ENCODE results near the gene ADAM22.

Gene ADAM22

DNA sequence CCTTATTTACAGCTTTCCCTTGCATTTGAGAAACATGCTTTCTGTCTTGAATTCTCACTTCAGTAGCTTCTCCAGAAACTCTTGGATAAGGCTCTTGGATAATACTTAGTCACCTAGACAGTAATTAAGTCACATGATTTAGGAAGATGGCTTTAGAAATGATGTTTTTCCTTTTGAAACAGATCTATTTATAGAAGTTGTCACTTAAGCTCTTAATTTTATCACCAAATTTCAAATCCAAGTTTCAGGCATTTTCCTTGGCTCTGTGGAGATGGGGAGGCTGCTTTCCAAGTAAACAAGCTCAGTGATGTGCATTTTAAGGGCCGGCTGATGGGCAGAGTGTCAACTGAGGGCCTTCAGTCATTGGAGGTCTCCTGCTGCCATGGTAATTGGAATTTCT lies 155.5 kb downstream of the ADAM22 start:
- Mint-ChIP-seq H3K9me3 (no peaks in the 10 kb centered on the region), H3K4me3 (no peak overlapping the region), H3K27me3 (no peaks in the 10 kb centered on the region), H3K4me1 (no peaks in the 10 kb centered on the region), H3K36me3 (no peaks in the 10 kb centered on the region), H3K27ac (no peak overlapping the region)
- DNase-seq, result no peak
- no peak for ATAC-seq (replicated peaks)

DNA sequence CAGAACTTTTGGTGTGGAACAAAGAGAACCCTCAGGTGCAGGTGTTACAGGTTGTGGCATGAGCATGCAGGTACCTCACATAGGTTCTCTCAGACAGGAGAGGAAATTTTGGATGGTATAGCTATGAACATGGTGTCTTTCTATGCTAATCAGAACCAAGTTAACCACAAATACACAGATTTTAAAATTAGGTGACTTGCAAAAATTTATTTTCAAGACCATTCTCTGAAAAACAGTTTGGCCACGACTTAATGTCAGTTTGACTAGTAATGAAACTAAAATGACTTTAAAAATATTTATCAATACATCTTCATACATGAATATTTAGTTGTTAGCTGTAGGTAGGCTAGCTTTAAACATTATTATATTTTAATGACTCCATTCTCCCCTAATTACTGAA lies 156.2 kb downstream of the ADAM22 start:
- ATAC-seq (replicated peaks), result no peak
- H3K27ac Mint-ChIP-seq, result no peak overlapping the region
- no peak overlapping the region for H3K4me3 Mint-ChIP-seq

DNA sequence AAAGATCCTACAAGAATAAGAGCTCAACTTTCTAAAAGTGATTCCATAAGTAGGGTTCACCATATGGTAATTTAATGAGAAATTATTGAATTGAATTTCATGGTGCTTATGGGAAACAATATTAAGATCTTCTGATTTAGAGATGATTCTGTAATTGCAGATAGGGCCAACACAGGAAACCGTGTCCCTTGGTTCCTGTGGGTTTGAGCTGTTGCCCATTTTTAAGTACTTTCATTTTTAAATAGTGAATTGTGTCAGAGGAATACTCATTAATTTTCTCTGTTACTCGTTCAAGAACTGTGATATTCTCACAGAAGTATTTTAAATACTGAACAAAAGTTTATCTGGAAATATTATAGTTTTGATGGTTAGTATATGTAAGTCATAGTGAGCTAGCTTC lies 156.6 kb downstream of the ADAM22 start:
- no peak overlapping the region for H3K27ac Mint-ChIP-seq
- no peaks in the 10 kb centered on the region for H3K36me3 Mint-ChIP-seq
- H3K4me3 Mint-ChIP-seq, result no peak overlapping the region
- H3K4me1 Mint-ChIP-seq, result no peaks in the 10 kb centered on the region
- H3K27me3 Mint-ChIP-seq, result no peaks in the 10 kb centered on the region
- ATAC-seq (replicated peaks), result no peak
- H3K9me3 Mint-ChIP-seq, result no peaks in the 10 kb centered on the region
- DNase-seq, result no peak

More for the DNA sequence above, 156.2 kb downstream of the ADAM22 start:
- Mint-ChIP-seq H3K36me3 (no peaks in the 10 kb centered on the region), H3K4me1 (no peaks in the 10 kb centered on the region), H3K27me3 (no peaks in the 10 kb centered on the region), H3K9me3 (no peaks in the 10 kb centered on the region)
- no peak for DNase-seq

DNA sequence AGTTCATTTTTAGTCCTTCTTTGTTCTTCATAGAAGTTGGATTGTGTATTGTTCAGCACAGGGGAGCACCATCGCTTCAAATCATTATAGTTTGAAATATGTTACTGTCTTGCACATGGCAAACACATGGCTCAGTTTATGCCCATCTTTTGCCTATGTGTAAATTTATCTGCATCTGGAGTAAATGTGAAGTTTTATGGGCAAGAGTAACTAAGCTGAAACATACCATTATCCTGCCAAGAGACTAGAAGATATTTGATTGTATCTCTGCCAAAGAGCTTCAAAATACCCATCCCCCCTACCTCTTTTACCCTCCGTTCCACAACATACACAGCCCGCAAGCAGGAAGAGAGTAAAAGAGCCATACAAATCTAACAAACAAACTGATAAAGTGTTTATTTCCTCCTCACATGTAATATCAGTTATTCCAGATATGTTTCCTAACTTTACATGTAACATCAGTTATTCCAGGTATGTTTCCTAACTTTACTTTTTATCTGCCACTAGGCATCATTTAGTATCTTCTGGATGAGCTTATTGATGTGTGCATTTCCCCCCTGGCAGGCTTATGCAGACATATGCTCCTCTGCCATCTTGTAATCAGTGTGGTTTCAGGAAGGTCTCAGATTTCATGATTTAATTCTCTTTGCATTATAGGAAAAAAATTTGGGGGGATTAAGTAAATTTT lies 158.1 kb downstream of the ADAM22 start:
- H3K4me3 Mint-ChIP-seq, result no peak overlapping the region
- DNase-seq, result no peak
- H3K27ac Mint-ChIP-seq, result no peak overlapping the region
- H3K4me1 Mint-ChIP-seq, result no peaks in the 10 kb centered on the region
- no peaks in the 10 kb centered on the region for H3K36me3 Mint-ChIP-seq
- H3K27me3 Mint-ChIP-seq, result no peaks in the 10 kb centered on the region
- ATAC-seq (replicated peaks), result no peak
- H3K9me3 Mint-ChIP-seq, result no peaks in the 10 kb centered on the region

DNA sequence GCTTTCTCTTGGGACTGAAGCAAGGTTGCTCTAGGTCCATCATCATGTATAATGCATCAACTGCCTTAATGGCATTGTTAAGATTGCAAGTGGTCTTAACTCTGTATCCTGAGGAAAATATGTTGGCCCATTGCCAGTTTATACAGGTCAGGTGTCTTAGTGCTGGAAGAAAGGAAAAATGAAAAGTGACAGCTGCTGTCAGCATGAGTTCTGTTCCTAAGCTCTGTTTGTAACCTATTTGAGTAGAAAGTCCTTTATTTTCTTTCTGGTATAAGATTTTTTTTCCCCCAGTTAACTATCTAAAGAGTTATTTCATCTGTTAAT lies 158.6 kb downstream of the ADAM22 start:
- Mint-ChIP-seq H3K27ac (no peak overlapping the region), H3K9me3 (no peaks in the 10 kb centered on the region), H3K4me3 (no peak overlapping the region), H3K27me3 (no peaks in the 10 kb centered on the region), H3K4me1 (no peaks in the 10 kb centered on the region), H3K36me3 (no peaks in the 10 kb centered on the region)
- no peak for DNase-seq
- ATAC-seq (replicated peaks), result no peak

DNA sequence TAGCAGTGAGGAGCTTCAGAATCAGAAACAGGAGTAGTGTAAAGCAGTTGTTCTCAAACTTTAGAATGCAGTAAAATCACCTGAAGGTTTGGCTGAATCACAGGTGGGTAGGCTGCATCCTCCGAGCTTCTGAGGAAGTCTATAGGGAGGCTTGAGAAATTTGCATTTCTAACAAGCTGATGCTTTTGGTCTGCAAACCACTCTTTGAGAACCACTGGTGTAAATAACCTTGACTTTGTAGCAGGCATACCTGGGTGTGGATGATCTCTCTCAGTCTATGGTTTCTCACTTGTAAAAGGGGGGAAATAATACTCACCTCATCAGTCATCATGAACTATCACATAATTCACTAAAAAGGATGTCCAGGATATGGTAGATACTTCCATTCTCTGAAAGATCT lies 167.7 kb downstream of the ADAM22 start:
- H3K4me3 Mint-ChIP-seq, result no peak overlapping the region
- no peaks in the 10 kb centered on the region for H3K27me3 Mint-ChIP-seq
- H3K27ac Mint-ChIP-seq, result no peak overlapping the region
- no peaks in the 10 kb centered on the region for H3K4me1 Mint-ChIP-seq
- no peaks in the 10 kb centered on the region for H3K9me3 Mint-ChIP-seq
- ATAC-seq (replicated peaks) (no peak), DNase-seq (no peak)
- H3K36me3 Mint-ChIP-seq, result no peaks in the 10 kb centered on the region

DNA sequence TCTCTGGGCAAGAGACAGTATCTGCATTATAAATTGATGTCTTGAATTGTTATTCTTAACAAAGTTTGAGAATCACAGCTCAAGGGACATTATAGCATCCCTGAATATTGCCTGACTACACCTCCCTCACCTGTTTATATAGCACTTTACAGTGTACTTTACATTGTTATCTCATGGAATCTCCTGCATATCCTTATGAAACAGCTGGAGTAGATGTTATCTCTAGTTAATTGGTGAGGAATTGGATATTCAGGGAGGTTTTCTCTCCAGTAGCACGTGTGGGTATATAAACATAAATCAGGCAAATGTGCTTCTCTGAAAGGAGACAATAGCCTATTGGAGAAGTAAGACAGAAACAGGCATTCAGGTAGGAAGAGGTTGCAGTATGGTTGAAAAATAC lies 168.6 kb downstream of the ADAM22 start:
- no peak for DNase-seq
- Mint-ChIP-seq H3K36me3 (no peaks in the 10 kb centered on the region), H3K4me3 (no peak overlapping the region), H3K9me3 (no peaks in the 10 kb centered on the region), H3K27ac (no peak overlapping the region), H3K27me3 (no peaks in the 10 kb centered on the region), H3K4me1 (no peaks in the 10 kb centered on the region)
- ATAC-seq (replicated peaks), result no peak

DNA sequence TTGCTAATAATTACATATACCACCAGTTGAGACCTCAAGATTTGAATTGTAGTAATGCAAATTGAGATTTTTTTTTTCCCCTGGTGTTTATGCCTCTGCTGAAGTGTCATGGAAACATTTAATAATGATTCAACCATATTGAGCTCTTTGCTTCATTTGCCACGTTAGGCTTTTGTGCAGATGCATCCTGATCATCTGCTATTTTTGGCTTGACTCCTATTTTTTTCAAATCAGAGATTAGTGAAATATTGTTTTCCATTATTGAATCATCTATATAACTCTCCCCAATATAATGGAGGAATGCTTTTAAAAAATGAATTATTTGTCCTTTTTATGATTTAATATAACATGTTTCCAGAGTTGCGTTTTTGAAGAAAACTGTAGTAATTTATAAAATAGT lies 170.7 kb downstream of the ADAM22 start:
- ATAC-seq (replicated peaks), result no peak
- Mint-ChIP-seq H3K36me3 (no peaks in the 10 kb centered on the region), H3K4me1 (no peaks in the 10 kb centered on the region), H3K27ac (no peak overlapping the region), H3K9me3 (no peaks in the 10 kb centered on the region), H3K4me3 (no peak overlapping the region), H3K27me3 (no peaks in the 10 kb centered on the region)
- DNase-seq, result no peak

DNA sequence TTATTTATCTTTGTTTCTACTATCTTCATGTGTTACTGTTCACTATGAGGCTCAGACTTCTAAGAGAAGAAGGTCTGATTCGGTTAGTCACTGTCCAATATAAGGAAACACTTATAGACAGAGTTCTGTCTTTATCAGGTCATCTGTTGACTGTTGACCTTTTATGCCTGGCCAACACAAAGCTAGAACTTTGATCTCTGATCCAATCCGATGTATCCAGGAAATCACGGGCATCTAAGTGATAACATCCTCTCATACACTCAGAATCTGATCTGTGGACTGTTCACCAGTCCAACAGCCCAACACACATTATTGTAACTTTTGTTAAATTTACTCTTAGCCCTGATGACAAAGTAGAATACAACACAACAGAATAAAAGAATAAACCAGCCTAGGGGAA lies 171.2 kb downstream of the ADAM22 start:
- H3K36me3 Mint-ChIP-seq, result no peaks in the 10 kb centered on the region

DNA sequence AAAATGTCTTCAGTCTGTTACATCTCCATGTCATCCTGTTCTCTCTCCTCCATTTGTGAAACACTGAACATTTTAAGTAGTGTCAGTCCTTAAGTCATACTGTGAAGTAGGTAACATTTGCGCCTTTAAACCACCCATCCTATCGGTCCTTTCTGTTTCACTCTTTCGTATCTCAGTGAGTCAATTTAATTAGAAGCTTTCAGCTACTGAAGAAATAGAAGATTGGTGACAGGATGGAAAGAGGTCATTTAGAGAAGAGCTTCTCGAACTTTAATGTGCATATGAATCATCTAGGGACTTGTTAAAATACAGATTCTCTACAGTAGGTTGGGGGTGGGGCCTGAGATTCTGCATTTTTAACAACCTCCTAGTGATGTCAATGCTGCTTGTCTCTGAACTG lies 172.4 kb downstream of the ADAM22 start:
- ATAC-seq (replicated peaks), result no peak
- no peaks in the 10 kb centered on the region for H3K4me1 Mint-ChIP-seq
- H3K27ac Mint-ChIP-seq, result no peak overlapping the region
- H3K4me3 Mint-ChIP-seq, result no peak overlapping the region
- no peak for DNase-seq
- no peaks in the 10 kb centered on the region for H3K36me3 Mint-ChIP-seq
- no peaks in the 10 kb centered on the region for H3K9me3 Mint-ChIP-seq
- no peaks in the 10 kb centered on the region for H3K27me3 Mint-ChIP-seq

More for the DNA sequence above, 171.2 kb downstream of the ADAM22 start:
- no peaks in the 10 kb centered on the region for H3K4me1 Mint-ChIP-seq
- no peaks in the 10 kb centered on the region for H3K9me3 Mint-ChIP-seq
- H3K27me3 Mint-ChIP-seq, result no peaks in the 10 kb centered on the region
- H3K4me3 Mint-ChIP-seq, result no peak overlapping the region
- no peak for ATAC-seq (replicated peaks)
- DNase-seq, result no peak
- H3K27ac Mint-ChIP-seq, result no peak overlapping the region

DNA sequence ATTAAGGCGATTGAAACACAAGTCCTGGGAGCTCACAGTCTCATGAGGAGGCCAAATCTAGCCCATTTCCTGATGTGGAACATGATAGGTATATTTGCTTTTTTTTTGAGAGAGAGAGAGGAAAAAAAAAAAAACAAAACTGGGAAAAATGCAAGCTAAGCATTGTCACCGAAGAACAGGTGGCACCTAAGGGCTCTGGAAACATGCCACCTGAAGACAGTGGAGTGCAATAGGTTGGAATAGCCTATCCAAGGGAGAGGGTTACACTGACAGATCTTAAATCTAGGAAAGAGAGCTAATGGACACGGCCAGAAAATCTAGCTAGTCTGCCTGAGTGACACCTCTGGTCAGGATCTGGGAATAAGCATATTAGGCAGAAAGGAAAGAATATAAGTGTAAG lies 175.6 kb downstream of the ADAM22 start:
- Mint-ChIP-seq H3K27ac (no peak overlapping the region), H3K27me3 (no peaks in the 10 kb centered on the region), H3K36me3 (no peaks in the 10 kb centered on the region), H3K9me3 (no peaks in the 10 kb centered on the region), H3K4me1 (no peaks in the 10 kb centered on the region), H3K4me3 (no peak overlapping the region)
- ATAC-seq (replicated peaks) (no peak), DNase-seq (no peak)

DNA sequence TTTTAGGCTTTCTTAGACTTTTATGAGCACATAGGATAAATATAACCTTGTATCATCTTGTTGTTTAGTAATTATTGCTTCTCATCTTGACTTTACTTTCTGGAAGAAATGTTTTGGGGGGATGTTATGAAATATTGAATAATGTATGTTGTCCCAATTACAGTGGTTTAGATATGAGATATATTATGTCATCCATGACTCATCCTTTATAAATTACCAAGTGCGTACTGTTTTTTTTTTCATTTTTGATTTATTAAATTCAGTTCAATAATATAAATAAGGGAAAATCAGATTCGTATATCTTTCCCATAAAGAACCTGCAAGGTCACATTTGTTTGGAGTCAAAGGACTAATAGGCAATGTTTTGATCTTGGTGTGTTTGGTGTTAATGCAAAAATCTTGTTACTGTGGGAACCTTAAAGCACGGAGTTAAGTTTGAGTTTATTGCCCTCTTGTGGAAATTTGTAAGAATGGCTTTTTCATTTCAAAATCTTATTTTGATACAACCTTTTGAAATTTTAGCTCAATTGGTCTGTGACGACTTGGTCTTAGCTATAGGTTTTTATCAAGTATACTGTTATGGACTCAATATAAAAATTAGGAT lies 177.2 kb downstream of the ADAM22 start:
- ATAC-seq (replicated peaks), result peak; percentile 44 to 51
- H3K27ac Mint-ChIP-seq, result no peak overlapping the region
- DNase-seq, result no peak
- H3K27me3 Mint-ChIP-seq, result no peaks in the 10 kb centered on the region
- no peaks in the 10 kb centered on the region for H3K9me3 Mint-ChIP-seq
- H3K4me3 Mint-ChIP-seq, result no peak overlapping the region
- no peaks in the 10 kb centered on the region for H3K4me1 Mint-ChIP-seq
- no peaks in the 10 kb centered on the region for H3K36me3 Mint-ChIP-seq

DNA sequence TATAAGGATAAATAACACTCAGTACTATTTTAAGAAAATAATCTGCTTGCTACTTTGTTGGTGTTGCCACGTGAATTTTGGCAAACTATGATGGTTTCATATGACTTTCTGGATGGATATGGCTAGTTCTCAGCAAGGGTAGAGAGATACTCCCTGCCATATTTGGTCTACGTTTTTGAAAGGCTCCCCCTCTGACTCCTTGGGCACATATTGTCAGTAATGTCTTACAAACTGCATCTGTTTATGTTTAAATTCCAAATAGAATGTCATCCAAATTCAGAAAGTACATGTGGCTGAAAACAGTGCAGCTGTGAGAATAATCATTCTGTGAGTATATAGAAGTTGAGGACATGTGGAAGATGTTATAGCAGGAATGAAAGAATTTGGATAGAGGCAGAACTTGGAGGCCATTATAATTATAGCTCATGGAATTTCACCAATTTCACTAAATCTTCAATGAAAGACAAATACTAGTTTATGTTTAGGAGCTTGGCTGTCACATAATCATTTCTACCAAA lies 178.0 kb downstream of the ADAM22 start:
- DNase-seq (no peak), ATAC-seq (replicated peaks) (no peak)
- no peak overlapping the region for H3K27ac Mint-ChIP-seq
- H3K27me3 Mint-ChIP-seq, result no peaks in the 10 kb centered on the region
- H3K36me3 Mint-ChIP-seq, result no peaks in the 10 kb centered on the region
- no peaks in the 10 kb centered on the region for H3K4me1 Mint-ChIP-seq
- no peaks in the 10 kb centered on the region for H3K9me3 Mint-ChIP-seq
- no peak overlapping the region for H3K4me3 Mint-ChIP-seq

DNA sequence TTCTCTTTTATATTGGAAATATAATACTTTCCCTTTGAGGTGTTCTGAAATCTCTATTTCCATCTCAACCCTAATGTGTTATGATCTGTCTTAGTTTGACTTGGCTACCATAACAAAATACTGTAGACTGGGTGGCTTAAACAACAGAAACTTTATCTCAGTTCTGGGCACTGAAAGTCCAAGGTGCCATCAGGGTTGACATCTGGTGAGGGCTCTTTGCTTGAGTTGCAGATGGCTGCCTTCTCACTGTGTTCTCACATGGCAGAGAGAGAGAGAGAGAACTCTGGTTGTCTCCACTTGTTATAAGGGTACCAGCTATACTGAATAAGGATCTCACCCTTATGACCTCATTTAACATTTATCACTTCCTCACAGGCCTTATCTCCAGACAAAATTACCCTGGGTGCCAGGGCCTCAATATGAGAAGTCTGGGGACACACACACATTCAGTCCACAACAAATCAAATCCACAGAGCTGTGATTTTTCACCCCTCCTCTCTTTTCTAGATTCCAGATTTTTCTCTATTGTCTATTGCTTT lies 181.3 kb downstream of the ADAM22 start:
- Mint-ChIP-seq H3K4me1 (no peaks in the 10 kb centered on the region), H3K27ac (no peak overlapping the region), H3K27me3 (no peaks in the 10 kb centered on the region), H3K9me3 (no peaks in the 10 kb centered on the region), H3K4me3 (no peak overlapping the region), H3K36me3 (no peaks in the 10 kb centered on the region)
- DNase-seq (no peak), ATAC-seq (replicated peaks) (peak; percentile 57 to 64)

DNA sequence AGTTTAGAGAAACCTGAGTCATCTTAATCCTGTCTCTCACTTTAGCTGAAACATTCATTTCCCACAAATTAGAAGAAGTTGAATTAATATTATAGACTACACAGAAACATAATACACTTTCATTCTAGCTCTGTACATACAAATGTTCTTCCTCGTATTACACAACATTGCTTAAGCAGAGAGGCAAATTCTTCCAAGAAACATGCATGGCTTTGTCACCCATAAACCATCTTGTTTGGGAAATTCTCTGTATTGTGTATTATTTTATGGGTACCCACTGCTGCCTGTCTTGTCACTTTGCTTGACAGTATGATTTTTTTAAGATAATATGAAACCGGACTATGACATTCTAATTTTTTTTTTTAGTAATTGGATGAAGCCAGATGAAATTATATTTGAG lies 181.8 kb downstream of the ADAM22 start:
- H3K27ac Mint-ChIP-seq, result no peak overlapping the region
- peak; percentile 5 to 25 for ATAC-seq (replicated peaks)
- H3K27me3 Mint-ChIP-seq, result no peaks in the 10 kb centered on the region

More for the DNA sequence above, 181.8 kb downstream of the ADAM22 start:
- Mint-ChIP-seq H3K9me3 (no peaks in the 10 kb centered on the region), H3K4me3 (no peak overlapping the region), H3K4me1 (no peaks in the 10 kb centered on the region), H3K36me3 (no peaks in the 10 kb centered on the region)
- no peak for DNase-seq

All from stimulated activated naive B cell treated with anti-CD40 and anti-IgM and Interleukin-4, amounts not matched to agents 10 μg/mL and 1 μg/mL and 100 μg/mL, for 72 hours (primary cell).